ENCODE measurements around the gene ADGRA1. TPM values are rescaled to one million over a fixed set of nuclear protein-coding genes. Genes with fewer than 3 reads are reported as not detected.

Gene ADGRA1
- total RNA-seq, 1 experiment from 2014 or later, result not detected

DNA sequence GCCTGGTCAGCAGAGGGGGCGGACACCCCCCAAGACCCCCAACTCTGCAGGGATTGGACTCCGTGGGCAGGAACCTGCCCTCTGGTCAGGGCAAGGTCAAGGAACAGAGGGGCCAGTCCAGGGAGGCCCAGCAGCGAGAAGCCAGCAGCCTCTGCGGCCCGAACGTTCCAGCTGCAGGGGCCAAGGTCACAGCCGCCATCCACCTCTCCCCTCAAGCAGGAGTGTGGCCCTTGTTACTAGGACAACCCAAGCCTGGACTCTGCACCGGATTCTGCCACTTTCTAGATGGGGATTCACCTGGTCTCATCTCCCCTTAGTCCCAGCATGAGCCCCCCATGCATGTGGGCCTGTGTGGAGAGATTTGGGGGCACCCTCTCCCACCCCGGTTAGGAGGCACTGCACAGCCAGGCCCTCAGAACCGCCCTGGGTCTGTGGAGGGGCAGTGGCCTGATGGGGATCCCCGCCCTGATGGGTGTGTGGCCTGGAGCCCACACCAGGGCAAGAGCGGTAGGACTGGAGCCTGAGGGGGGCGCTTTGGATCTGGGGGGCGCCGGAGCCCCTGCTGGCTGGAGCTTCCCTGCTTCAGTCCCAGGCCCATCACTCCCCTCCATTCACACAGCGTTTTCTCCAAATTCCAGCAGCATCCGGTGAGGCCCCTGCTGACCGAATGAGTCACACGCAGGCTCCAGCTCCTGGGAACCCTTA lies 18.1 kb downstream of the ADGRA1 start:
- Histone ChIP-seq H3K79me2 (ENCODE audit: low read length) (no peaks in the 10 kb centered on the region), H3F3A (ENCODE audit: low read length, unreplicated experiment) (no peaks in the 10 kb centered on the region), H3K36me3 (ENCODE audit: low read depth, low read length) (no peaks in the 10 kb centered on the region), H3K9ac (ENCODE audit: low read length) (no peak overlapping the region), H4K20me1 (ENCODE audit: low read length) (no peaks in the 10 kb centered on the region), H3K9me3 (ENCODE audit: low read length) (no peaks in the 10 kb centered on the region), H2AFZ (ENCODE audit: low read length) (no peak overlapping the region), H3K27ac (ENCODE audit: low read length) (no peak overlapping the region), H3K4me2 (ENCODE audit: low read length) (no peak overlapping the region), H3K4me1 (ENCODE audit: insufficient read depth, low read length) (peaks cover 15% of the 10 kb centered on the region), H3K4me3 (ENCODE audit: low read length) (no peak overlapping the region), H3K27me3 (ENCODE audit: low read length) (no peaks in the 10 kb centered on the region), H3K9me2 (replicated peaks; ENCODE audit: low read length) (no peaks in the 10 kb centered on the region)
- BruUV-seq (replicated peaks), result no TSS peak
- ChIA-PET POLR2A (ENCODE audit: unreplicated experiment) (no interaction called here), CTCF (no interaction called here)
- no peak for TF ChIP-seq CTCF (conservative IDR thresholded peaks at IDR 0.05; ENCODE audit: low read depth, low read length)
- no peak for TF ChIP-seq EZH2phosphoT487 (IDR thresholded peaks at IDR 0.05; ENCODE audit: borderline replicate concordance, low read length)
- no peak for TF ChIP-seq EZH2 (IDR thresholded peaks at IDR 0.05; ENCODE audit: low read length, unreplicated experiment)
- ATAC-seq (no peak), DNase-seq (no peak)
- intact Hi-C loops (cut with micrococcal nuclease), result no loop called here

DNA sequence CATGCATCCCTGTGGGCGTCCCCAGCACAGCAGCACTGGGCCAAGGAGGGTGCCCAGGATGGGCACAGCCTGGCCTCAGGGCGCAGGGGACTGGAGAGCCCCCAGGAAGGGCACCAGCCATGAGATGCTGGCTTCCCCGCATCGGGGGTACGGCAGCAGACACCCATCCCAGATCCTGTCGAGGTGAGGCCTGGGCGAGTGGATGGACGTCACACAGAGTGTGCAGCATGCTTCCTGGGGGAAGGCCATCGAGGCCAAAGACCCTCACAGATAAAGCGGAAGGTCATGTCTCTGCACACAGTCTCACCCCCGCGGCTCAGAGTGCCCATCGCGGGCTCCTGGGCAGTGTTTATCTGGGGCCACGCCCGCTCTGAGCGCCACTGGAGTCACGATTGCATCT lies 18.8 kb downstream of the ADGRA1 start:
- H3K9me2 ChIP-seq (replicated peaks; ENCODE audit: low read length), result no peaks in the 10 kb centered on the region
- no peaks in the 10 kb centered on the region for H3F3A ChIP-seq (ENCODE audit: low read length, unreplicated experiment)
- ATAC-seq, result no peak
- H3K4me1 ChIP-seq (ENCODE audit: insufficient read depth, low read length), result peaks cover 16% of the 10 kb centered on the region
- H3K9ac ChIP-seq (ENCODE audit: low read length), result no peak overlapping the region
- no peak overlapping the region for H3K4me2 ChIP-seq (ENCODE audit: low read length)
- CTCF ChIA-PET, result no interaction called here
- intact Hi-C loops (cut with micrococcal nuclease), result no loop called here
- H3K27me3 ChIP-seq (ENCODE audit: low read length), result no peaks in the 10 kb centered on the region
- no peak for TF ChIP-seq CTCF (conservative IDR thresholded peaks at IDR 0.05; ENCODE audit: low read depth, low read length)
- no peak for TF ChIP-seq EZH2 (IDR thresholded peaks at IDR 0.05; ENCODE audit: low read length, unreplicated experiment)
- no peak for TF ChIP-seq EZH2phosphoT487 (IDR thresholded peaks at IDR 0.05; ENCODE audit: borderline replicate concordance, low read length)
- H3K9me3 ChIP-seq (ENCODE audit: low read length), result no peaks in the 10 kb centered on the region
- no peaks in the 10 kb centered on the region for H4K20me1 ChIP-seq (ENCODE audit: low read length)
- H3K36me3 ChIP-seq (ENCODE audit: low read depth, low read length), result no peaks in the 10 kb centered on the region
- H3K4me3 ChIP-seq (ENCODE audit: low read length), result no peak overlapping the region
- no peaks in the 10 kb centered on the region for H3K79me2 ChIP-seq (ENCODE audit: low read length)
- no peak overlapping the region for H3K27ac ChIP-seq (ENCODE audit: low read length)
- POLR2A ChIA-PET (ENCODE audit: unreplicated experiment), result no interaction called here
- no peak overlapping the region for H2AFZ ChIP-seq (ENCODE audit: low read length)
- no TSS peak for BruUV-seq (replicated peaks)
- DNase-seq, result no peak

DNA sequence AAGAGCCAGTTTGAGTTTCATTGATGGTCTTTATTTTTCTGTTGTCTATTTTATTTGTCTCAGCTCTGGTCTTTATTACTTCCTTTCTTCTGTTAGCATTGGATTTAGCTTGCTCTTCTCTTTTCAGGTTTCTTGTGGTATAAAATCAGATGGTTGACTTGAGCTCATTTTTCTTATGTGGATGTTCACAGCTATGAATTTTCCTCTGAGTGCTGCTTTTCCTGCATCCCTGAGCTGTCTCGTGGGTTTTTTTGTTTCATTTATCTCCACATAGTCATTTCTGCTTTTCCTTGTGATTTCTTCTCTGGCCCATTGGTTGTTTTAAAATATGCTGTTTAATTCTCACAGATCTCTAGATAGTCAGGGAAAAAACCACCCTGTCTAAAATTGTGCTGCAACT lies 19.7 kb downstream of the ADGRA1 start:
- H4K20me1 ChIP-seq (ENCODE audit: low read length), result no peaks in the 10 kb centered on the region
- no peak overlapping the region for H3K4me3 ChIP-seq (ENCODE audit: low read length)
- no peak for TF ChIP-seq EZH2 (IDR thresholded peaks at IDR 0.05; ENCODE audit: low read length, unreplicated experiment)
- no peak for TF ChIP-seq EZH2phosphoT487 (IDR thresholded peaks at IDR 0.05; ENCODE audit: borderline replicate concordance, low read length)
- TF ChIP-seq CTCF (conservative IDR thresholded peaks at IDR 0.05; ENCODE audit: low read depth, low read length), result no peak
- intact Hi-C loops (cut with micrococcal nuclease), result no loop called here
- H3K9ac ChIP-seq (ENCODE audit: low read length), result no peak overlapping the region
- CTCF ChIA-PET, result no interaction called here
- H3K4me1 ChIP-seq (ENCODE audit: insufficient read depth, low read length), result peaks cover 16% of the 10 kb centered on the region
- no peak overlapping the region for H2AFZ ChIP-seq (ENCODE audit: low read length)
- H3K36me3 ChIP-seq (ENCODE audit: low read depth, low read length), result no peaks in the 10 kb centered on the region
- H3K4me2 ChIP-seq (ENCODE audit: low read length), result no peak overlapping the region
- DNase-seq (no peak), ATAC-seq (no peak)
- no peaks in the 10 kb centered on the region for H3K9me3 ChIP-seq (ENCODE audit: low read length)
- POLR2A ChIA-PET (ENCODE audit: unreplicated experiment), result no interaction called here
- BruUV-seq (replicated peaks), result no TSS peak
- no peaks in the 10 kb centered on the region for H3K9me2 ChIP-seq (replicated peaks; ENCODE audit: low read length)
- no peak overlapping the region for H3K27ac ChIP-seq (ENCODE audit: low read length)
- H3K27me3 ChIP-seq (ENCODE audit: low read length), result no peaks in the 10 kb centered on the region
- H3K79me2 ChIP-seq (ENCODE audit: low read length), result no peaks in the 10 kb centered on the region
- H3F3A ChIP-seq (ENCODE audit: low read length, unreplicated experiment), result no peaks in the 10 kb centered on the region

Measured in PC-3 (cell line).